SU-DHL-6 (cell line): ENCODE data around the gene PPP2R2C.

Source experiments
- EZH2phosphoT487 ChIP-seq: fragments of 200-600 bp; sonication (generic), shearing (Covaris generic); conservative IDR thresholded peaks from 2 replicates; pipeline ENCODE4 v1.6.1; 2018; ENCODE audit warnings: mild to moderate bottlenecking, antibody characterized with exemption, low read length, moderate library complexity, mixed read lengths
- TF ChIP-seq, protein P1 (sequence below): fragments of 200-600 bp; sonication (generic); IDR thresholded peaks from one replicate; pipeline ENCODE4 v1.5.1; 2017; ENCODE audit warnings: antibody characterized with exemption, mild to moderate bottlenecking, low read length, moderate library complexity; ENCODE audit not compliant: insufficient read depth, poor library complexity, severe bottlenecking

DNA sequence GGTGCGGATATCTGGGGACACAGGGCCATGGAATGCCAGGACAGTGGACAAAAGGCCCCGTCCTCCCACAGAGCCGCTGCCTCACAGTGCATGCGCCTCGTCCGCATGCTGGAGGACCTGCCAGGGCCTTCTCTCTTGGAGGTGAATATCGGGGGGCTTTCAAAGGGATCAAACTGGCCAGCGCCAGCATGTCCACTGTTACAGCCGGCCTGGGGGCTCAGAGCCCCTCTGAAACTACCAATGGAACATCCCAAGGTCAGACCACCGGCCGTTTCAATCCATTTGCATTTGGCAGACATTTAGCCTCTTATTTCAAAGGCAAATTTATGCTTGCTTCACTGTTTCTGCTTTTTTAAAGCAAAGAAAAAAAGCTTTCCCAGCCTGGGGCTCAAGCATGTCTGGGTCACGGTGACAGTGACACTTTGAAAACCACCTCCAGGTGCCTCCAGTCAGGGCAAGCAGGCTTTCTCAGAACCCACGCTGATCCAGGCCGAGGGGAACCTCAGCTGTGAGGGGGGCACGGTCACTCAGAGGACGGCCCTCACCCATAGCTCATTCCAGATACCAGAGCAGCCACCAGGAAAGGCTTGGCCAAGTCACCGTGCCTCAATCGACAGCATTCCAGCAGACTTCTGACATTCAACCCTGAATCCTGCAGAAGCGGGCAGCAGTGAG is 57.2 kb downstream of the PPP2R2C start:
- TF ChIP-seq EZH2phosphoT487: no peak
- TF ChIP-seq, protein P1, sequence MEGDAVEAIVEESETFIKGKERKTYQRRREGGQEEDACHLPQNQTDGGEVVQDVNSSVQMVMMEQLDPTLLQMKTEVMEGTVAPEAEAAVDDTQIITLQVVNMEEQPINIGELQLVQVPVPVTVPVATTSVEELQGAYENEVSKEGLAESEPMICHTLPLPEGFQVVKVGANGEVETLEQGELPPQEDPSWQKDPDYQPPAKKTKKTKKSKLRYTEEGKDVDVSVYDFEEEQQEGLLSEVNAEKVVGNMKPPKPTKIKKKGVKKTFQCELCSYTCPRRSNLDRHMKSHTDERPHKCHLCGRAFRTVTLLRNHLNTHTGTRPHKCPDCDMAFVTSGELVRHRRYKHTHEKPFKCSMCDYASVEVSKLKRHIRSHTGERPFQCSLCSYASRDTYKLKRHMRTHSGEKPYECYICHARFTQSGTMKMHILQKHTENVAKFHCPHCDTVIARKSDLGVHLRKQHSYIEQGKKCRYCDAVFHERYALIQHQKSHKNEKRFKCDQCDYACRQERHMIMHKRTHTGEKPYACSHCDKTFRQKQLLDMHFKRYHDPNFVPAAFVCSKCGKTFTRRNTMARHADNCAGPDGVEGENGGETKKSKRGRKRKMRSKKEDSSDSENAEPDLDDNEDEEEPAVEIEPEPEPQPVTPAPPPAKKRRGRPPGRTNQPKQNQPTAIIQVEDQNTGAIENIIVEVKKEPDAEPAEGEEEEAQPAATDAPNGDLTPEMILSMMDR: no peak
